ENCODE results near the gene DPCD.
"Not testable (repeated sequence)": the region's sequence is repeated elsewhere in the genome, so short reads cannot be mapped to it uniquely, and the experiment has no call there.

DPCD gene

DNA sequence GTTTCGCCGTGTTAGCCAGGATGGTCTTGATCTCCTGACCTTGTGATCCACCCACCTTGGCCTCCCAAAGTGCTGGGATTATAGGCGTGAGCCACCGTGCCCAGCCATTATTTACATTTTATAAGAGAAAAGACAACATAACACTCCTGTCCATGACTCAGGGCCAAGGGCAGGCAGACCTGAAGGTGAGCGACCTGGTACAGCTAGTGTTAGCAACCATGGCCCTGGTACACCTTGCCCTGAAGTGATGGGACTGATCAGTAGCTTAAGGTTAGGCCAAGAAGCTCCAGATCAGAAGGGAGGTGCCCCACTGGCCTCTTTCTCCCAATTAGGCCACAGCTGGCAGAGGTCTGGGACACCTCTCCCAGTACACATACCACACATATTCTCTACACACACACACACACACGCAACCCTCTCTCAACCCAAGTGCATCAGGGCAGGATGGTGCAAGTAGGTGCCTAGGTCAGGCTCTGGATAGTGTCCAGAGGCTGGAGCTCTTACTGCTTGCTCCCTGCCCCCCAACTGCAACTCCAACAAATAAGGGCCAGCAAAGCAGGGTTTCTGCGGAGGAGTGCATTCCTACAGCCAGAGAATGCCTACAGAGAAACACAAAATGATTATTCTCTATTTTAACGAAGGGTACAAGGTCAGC is 43.8 kb downstream of the DPCD start:
- TF ChIP-seq, protein P1, sequence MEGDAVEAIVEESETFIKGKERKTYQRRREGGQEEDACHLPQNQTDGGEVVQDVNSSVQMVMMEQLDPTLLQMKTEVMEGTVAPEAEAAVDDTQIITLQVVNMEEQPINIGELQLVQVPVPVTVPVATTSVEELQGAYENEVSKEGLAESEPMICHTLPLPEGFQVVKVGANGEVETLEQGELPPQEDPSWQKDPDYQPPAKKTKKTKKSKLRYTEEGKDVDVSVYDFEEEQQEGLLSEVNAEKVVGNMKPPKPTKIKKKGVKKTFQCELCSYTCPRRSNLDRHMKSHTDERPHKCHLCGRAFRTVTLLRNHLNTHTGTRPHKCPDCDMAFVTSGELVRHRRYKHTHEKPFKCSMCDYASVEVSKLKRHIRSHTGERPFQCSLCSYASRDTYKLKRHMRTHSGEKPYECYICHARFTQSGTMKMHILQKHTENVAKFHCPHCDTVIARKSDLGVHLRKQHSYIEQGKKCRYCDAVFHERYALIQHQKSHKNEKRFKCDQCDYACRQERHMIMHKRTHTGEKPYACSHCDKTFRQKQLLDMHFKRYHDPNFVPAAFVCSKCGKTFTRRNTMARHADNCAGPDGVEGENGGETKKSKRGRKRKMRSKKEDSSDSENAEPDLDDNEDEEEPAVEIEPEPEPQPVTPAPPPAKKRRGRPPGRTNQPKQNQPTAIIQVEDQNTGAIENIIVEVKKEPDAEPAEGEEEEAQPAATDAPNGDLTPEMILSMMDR (IDR thresholded peaks at IDR 0.05; ENCODE audit: poor library complexity, severe bottlenecking), result no peak
- Histone ChIP-seq H3K4me3 (ENCODE audit: severe bottlenecking) (no peak overlapping the region), H3K27me3 (ENCODE audit: insufficient read depth, poor library complexity, severe bottlenecking) (no peaks in the 10 kb centered on the region), H3K36me3 (ENCODE audit: low read depth) (no peaks in the 10 kb centered on the region), H3K4me1 (ENCODE audit: insufficient read depth, poor library complexity, severe bottlenecking) (no peaks in the 10 kb centered on the region), H3K27ac (ENCODE audit: poor library complexity, severe bottlenecking) (no peak overlapping the region), H3K9me3 (ENCODE audit: severe bottlenecking) (no peaks in the 10 kb centered on the region)
- DNase-seq (ENCODE audit: low spot score), result no peak
- no peak for ATAC-seq (ENCODE audit: low read depth)

DNA sequence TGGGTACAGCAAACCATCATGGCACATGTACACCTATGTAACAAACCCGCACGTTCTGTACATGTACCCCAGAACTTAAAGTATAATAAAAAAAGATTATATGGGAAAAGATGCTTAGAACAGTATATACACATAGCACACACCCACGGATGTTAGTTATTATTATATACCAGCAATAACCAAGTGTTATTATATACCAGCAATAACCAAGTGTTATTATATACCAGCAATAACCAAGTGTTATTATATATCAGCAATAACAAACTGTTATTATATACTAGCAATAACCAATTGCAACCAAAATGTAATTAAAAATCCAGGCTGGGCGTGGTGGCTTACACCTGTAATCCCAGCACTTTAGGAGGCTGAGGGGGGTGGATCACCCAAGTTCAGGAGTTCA is 45.4 kb downstream of the DPCD start:
- not testable (repeated sequence) for H3K4me1 ChIP-seq (ENCODE audit: insufficient read depth, poor library complexity, severe bottlenecking); ATAC-seq (ENCODE audit: low read depth); H3K27me3 ChIP-seq (ENCODE audit: insufficient read depth, poor library complexity, severe bottlenecking); H3K36me3 ChIP-seq (ENCODE audit: low read depth); DNase-seq (ENCODE audit: low spot score); H3K9me3 ChIP-seq (ENCODE audit: severe bottlenecking); H3K4me3 ChIP-seq (ENCODE audit: severe bottlenecking); H3K27ac ChIP-seq (ENCODE audit: poor library complexity, severe bottlenecking)

DNA sequence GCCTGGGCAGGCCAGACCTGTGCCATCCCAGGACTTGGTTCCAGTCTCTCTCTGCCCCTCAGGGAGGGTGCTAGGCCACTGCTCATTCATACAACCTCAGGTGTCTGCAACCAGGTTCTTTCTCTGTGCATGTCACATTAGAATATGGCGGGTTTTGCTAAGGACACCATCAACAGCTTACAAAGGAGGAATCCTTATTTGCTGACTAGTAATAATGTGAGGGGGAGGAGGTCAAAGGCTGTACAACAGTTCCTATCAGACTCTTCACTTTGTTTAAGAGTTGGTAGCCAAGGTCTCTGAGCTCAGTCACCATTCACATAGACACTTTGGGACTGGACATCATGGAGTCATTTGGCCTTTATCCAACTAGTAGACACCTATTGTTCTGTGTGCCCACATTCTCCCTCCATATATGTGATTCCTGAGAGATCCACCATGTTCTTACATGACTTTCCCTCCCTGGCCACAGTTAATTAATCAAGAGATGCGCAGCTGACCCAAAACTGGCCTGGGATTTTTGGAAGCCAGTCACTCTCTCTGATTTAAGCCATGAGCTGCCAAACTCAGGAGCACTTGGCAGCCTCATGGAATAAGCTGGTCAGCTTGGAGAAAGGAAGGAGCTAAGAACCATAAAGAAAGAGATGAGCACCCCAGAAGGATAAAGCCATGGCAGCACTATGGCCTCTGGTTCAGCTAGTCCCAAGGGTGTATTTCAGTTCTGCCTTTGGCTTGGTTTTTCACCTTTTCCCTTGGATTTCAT is 51.2 kb downstream of the DPCD start:
- TF ChIP-seq, protein P1 (IDR thresholded peaks at IDR 0.05; ENCODE audit: poor library complexity, severe bottlenecking), result no peak
- Histone ChIP-seq H3K27me3 (ENCODE audit: insufficient read depth, poor library complexity, severe bottlenecking) (no peaks in the 10 kb centered on the region), H3K4me1 (ENCODE audit: insufficient read depth, poor library complexity, severe bottlenecking) (no peaks in the 10 kb centered on the region), H3K36me3 (ENCODE audit: low read depth) (no peaks in the 10 kb centered on the region), H3K27ac (ENCODE audit: poor library complexity, severe bottlenecking) (no peak overlapping the region), H3K9me3 (ENCODE audit: severe bottlenecking) (no peaks in the 10 kb centered on the region), H3K4me3 (ENCODE audit: severe bottlenecking) (no peak overlapping the region)
- no peak for DNase-seq (ENCODE audit: low spot score)
- ATAC-seq (ENCODE audit: low read depth), result no peak

DNA sequence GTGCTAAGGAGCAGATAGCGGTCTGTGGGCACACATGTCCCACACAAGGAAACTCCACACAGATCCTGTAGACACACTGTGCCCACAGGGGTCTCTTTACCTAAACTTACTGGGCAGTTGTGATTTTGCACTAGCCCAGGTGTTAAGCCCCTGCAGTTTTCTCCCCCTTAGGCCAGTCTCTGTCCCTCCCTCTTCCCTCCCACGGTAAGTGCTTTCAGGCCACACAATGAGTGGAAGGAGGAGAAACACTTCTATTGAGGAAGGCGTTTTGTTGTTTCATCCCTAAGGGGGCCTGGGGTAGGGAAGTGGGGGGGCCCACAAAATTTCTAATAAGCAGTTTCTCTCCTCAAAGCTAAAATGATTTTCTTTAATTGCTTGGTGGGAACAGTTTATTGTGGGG is 55.4 kb downstream of the DPCD start:
- Histone ChIP-seq H3K4me3 (ENCODE audit: severe bottlenecking) (no peak overlapping the region), H3K36me3 (ENCODE audit: low read depth) (no peaks in the 10 kb centered on the region), H3K9me3 (ENCODE audit: severe bottlenecking) (no peaks in the 10 kb centered on the region), H3K27me3 (ENCODE audit: insufficient read depth, poor library complexity, severe bottlenecking) (no peaks in the 10 kb centered on the region), H3K4me1 (ENCODE audit: insufficient read depth, poor library complexity, severe bottlenecking) (no peaks in the 10 kb centered on the region), H3K27ac (ENCODE audit: poor library complexity, severe bottlenecking) (no peak overlapping the region)
- no peak for ATAC-seq (ENCODE audit: low read depth)
- TF ChIP-seq, protein P1 (IDR thresholded peaks at IDR 0.05; ENCODE audit: poor library complexity, severe bottlenecking), result no peak
- DNase-seq (ENCODE audit: low spot score), result no peak

DNA sequence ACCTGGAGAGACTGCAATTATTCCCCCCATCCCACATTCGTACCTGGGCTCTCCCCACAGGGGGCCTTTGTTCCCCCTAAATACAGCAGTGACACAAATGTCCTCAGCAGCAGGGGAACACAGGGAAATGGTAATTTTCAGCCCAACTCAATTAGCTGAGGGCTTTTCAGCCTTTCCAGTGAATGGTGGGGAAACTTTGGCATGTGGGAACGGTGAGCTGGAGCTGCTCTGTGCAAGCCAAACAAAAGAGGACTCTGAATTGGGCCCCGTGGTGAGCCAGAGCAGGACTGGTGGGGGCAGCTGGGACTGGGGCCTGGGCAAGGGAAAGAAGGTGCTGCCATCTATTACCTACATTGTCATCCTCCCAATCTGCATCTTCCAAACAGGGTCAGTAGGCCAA is 55.9 kb downstream of the DPCD start:
- ATAC-seq (ENCODE audit: low read depth), result no peak
- TF ChIP-seq, protein P1 (IDR thresholded peaks at IDR 0.05; ENCODE audit: poor library complexity, severe bottlenecking), result no peak
- H3K9me3 ChIP-seq (ENCODE audit: severe bottlenecking), result no peaks in the 10 kb centered on the region
- no peak overlapping the region for H3K27ac ChIP-seq (ENCODE audit: poor library complexity, severe bottlenecking)
- no peaks in the 10 kb centered on the region for H3K36me3 ChIP-seq (ENCODE audit: low read depth)
- no peaks in the 10 kb centered on the region for H3K4me1 ChIP-seq (ENCODE audit: insufficient read depth, poor library complexity, severe bottlenecking)
- H3K4me3 ChIP-seq (ENCODE audit: severe bottlenecking), result no peak overlapping the region
- H3K27me3 ChIP-seq (ENCODE audit: insufficient read depth, poor library complexity, severe bottlenecking), result no peaks in the 10 kb centered on the region
- no peak for DNase-seq (ENCODE audit: low spot score)

All from RWPE2 (cell line).